Measurements from ENCODE around the gene IFT25.

IFT25 gene

GRCh38 chr1:53956308-53957168 lies 11.0 kb upstream of the IFT25 start:
- DNase-seq (ENCODE audit: low read depth), result no peak

DNA sequence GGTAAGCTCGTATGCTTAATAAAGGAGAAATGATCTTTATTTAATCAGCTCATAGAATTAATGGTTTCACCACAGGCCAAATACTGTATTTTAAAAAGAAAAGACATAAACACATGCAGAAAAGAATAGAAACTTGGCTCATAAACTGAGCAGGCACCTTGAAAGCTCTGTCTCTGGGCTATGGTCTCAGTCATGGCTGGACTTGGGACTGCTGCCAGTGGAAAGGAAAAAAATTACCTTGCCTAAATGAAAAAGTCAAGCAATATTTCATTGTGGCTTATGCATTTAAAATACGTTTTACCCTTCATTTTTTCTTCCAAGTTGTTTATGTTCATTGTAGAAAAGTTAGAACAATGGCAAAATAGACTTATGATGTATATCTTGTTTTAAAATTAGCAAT lies 8.6 kb upstream of the IFT25 start:
- DNase-seq (ENCODE audit: low read depth), result no peak

DNA sequence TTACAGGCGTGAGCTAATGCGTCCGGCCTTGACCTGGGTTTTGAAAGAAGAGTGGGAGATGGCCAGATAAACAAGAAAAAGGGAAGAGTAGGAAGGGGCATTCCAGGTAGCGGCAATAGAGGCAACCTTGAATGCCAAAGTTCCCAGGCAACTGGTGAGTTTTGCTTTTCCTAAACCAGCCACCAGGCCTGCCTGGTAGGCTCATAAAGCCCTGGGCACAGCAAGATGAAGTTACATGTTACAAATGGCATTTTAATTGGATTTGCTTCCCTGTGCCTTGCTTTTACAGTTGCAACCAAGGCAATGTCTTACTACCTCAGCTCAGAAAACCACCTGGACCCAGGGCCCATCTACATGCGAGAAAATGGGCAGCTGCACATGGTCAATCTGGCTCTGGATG lies 6.2 kb upstream of the IFT25 start:
- no peak for DNase-seq (ENCODE audit: low read depth)

DNA sequence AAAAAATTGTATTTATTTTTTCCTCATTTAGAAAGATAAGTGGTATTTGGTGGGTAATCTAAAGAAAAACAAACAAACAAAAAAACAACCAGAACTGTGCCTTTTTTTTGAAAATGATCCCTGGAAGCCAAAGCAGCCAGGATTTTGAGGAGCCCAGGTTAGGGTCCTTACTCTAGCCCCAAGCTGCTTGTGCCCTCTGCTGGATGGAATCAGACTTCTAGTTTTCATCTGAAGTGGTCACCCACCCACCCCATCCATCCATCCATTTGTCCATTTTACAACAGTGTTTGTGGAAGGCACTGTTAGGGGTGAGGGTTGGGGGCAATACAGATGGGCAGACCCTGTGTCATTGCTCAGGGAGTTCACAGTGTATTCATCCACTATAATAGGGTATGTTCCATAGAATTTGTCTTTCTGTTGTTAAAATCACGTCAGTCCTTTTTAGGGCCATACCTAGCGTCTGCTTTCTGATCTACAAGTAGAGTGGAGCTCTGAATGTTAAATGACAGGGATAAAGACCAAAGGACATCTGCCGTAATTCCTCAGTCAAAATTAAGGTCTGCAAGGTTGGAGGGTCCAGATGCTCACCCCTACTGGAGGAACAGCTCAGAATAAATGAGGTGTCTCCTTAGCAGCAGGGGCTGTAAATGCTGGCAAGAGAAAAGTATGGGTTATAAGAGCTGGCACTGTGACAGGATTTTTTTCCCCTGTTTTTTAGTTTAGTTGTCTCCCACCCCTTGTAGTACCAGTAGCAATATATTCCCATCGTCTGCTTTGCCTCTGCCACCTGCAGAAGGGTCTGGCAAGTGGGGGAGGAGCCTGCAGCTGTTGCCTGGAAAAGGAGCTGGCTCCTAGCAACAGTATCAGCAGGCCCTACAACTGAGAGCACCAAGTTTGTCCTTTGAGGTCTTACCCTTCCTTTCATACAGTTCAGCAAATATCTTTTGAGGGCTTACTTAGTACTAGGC lies 3.8 kb upstream of the IFT25 start:
- DNase-seq (ENCODE audit: low read depth), result no peak

DNA sequence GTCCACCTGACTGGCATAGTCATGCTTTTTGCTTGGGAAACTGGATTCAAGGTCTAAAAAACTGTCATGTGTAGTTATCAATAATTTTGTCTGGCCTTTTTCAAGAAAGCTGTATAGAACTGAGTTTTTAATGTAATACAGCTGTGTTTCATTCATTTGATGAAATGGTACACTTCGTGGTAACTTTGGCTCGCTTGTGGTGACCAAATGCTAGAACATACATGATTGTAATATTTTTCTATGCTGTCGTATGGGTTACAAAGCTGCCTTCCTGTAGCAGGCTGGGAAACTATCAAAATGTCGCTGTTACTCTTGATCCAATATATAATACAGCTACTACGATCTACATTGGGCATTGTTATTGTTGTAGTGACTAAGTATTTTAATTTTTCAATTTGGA lies 2.8 kb upstream of the IFT25 start:
- DNase-seq (ENCODE audit: low read depth), result no peak

GRCh38 chr1:53947172-53947907 lies 1.8 kb upstream of the IFT25 start:
- DNase-seq (ENCODE audit: low read depth), result no peak

GRCh38 chr1:53946252-53947171 lies 1.0 kb upstream of the IFT25 start, which contains the start of gene LRRC42:
Gene LRRC42 (plus strand): TSS chr1:53946350. CDS start chr1:53952000, 5,650 bp downstream.
- no peak for DNase-seq (ENCODE audit: low read depth)

DNA sequence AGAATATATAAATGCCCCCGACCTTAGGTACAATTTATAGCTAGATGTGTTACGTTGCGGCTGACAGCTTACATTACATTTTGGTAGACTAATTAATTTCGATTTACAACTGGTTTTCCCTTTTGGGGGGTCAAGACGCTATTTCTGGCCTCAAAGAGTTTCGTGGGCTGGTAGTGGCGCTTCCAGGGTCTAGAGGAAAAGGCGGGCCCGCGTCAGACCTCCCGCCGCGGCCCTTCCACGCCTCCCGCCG lies 391 bp downstream of the IFT25 start:
- DNase-seq (ENCODE audit: low read depth), result no peak

- DNase-seq (ENCODE audit: low read depth), result no peak
These were observed 873 bp downstream of the IFT25 start for GRCh38 chr1:53944469-53945182.

DNA sequence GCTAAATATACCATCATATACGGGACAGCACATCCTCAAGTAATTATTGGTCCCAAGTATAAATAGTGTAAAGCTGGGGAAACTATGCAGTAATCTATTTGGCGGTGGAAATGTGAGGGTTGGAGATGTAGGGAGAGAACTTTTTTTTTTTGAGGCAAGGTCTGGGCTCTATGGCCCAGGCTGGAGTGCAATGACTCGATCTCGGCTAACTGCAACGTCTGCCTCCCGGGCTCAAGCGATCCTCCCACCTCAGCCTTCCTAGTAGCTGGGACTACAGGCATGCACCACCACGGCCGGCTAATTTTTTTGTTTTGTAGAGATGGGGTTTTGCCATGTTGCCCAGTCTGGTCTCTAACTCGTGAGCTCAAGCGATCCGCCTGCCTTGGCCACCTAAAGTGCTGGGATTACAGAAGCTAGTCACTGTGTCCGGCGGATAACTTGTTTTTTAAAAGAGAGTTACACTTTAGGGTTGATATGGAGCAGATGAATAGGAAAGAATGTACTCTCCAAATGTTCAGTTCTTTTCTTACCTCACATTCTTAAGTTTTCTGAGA lies 1.9 kb downstream of the IFT25 start:
- DNase-seq (ENCODE audit: low read depth), result no peak

- DNase-seq (ENCODE audit: low read depth), result no peak
These were observed 2.4 kb downstream of the IFT25 start for GRCh38 chr1:53943090-53943489.

GRCh38 chr1:53942127-53942957 lies 3.2 kb downstream of the IFT25 start:
- no peak for DNase-seq (ENCODE audit: low read depth)

DNA sequence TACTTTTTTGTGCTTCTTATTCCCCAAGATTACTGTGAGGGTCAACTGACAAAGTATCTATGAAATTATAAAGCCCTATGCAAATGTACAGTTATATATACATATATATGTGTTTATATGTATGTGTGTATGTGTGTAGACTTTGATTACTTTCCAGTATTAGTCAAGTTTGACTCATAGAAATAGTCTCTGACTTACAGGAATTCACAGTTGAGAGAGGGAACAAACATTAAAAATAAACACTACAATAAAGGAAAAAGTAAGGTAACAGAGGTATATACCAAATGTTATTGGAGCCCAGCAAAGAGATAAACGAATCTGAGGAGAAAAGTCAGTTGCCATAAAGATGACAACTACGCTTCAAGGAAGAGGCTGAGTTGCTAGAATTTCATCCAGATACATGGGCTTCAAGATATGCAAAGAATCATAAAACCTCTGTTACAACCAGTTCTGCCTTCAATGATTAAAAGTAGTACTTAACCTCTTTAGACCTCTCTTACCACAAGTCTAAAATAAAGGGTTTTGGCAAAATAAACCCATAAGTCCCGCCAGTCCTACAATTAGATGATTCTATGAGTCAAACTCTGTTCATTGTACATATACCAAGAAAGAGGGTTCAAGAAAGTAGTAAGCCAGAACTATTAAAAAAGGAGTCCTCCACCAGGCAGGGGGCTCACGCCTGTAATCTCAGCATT lies 7.2 kb downstream of the IFT25 start:
- no peak for DNase-seq (ENCODE audit: low read depth)

DNA sequence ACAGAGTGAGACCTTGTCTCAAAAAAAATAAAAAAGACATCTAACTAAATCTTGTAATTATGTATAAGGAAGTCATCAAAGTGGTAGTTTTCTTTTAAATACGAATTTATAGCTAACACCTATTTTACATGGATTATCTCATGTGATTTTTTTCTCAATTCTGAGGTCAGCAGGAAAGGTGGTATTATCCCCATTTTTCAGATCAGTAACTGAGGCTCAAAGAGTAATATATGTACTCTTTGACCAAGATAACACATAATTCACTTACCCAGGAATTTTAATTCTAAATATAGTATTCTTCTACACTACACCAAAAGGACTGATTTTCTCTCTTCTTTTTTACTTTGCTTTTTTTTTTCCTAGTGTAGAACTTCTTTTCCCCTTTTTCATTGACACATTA lies 9.1 kb downstream of the IFT25 start:
- DNase-seq (ENCODE audit: low read depth), result no peak

GRCh38 chr1:53934170-53934765 lies 11.2 kb downstream of the IFT25 start:
- no peak for DNase-seq (ENCODE audit: low read depth)

- DNase-seq (ENCODE audit: low read depth), result no peak
These were observed 14.0 kb downstream of the IFT25 start for GRCh38 chr1:53931523-53931922.

GRCh38 chr1:53930932-53931331 lies 14.6 kb downstream of the IFT25 start:
- DNase-seq (ENCODE audit: low read depth), result no peak

DNA sequence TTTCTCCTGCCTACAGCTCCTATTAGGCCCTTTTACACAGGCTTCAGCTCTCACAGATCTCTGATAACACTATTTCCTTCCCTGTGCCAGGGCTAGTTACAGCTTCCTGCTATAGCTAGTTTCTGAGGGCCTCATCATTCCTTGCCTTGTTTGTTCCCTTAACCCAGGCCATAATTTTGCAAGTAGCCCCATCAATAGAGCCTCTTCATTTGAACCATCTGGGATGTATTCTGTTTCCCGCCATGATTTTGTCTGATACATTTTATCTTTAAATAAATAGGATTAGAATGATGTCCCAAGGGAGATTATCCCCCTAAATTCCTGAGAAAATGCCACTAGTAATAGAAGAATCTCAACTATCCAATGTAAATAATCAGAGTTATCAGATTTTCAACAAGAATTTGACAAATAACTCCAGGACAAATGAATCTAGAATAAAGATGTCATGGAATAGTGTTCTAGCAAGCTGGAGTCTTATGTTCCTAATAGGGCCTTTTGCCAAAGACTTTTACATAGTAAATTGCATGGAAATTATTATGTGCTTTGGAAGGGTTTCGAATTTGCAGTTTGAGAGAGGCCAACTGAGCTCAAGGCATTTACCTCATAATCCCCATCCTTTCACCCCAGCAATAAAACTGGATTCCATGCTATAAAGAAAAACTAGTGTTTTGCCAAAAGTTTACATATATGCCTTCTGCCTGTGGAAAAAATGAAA lies 16.1 kb downstream of the IFT25 start:
- DNase-seq (ENCODE audit: low read depth), result no peak

Measured in activated gamma-delta T cell treated with anti-CD3 and anti-CD28 coated beads, Interleukin-2, amount 50 U/mL, for 16 hours (primary cell).